ENCODE data around the gene LRSAM1.

Gene LRSAM1

DNA sequence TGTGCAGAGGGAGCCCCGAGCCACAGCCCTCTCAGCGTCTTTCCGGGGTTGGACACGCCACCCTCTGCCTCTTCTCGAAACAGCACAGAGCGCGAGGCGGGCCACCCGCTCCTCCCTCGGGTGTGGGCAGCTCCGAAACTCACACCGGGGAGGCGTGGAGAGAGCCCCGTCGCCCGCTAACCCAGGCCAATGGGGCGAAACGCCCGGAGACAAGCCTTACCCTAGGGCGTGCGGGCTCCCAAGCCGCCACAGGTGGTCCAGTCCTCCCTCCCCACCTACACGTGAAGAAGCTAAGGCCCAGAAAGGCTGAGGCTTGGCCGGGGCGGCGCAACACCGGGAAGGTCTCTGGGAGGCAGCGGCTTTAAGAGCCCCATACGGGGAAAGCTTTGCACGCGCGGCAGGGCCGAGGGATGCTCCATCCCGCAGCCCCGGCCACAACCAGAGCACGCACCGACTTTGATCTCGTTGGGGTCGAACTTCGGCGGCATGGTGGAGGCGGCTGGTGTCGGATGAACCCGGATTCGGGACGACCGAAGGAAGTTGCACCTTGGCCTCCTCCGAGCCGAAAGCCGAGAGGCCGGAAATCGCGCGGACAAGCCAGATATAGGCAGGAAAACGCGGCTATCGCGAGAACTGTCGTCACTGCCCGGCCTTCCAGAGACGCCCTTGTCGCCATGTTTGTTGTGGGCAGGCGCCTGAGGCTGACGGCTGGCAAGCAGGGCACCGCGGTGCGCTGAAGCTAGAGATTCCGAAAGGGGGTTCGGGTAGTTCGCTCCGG lies at the start of gene LRSAM1, which contains the start of gene RPL12:
Gene LRSAM1 (plus strand): TSS at position 681 of the 778 bp plus-strand sequence. CDS start 3,018 bp downstream, outside the sequence.
Gene RPL12 (minus strand): TSS at position 577 of the 778 bp plus-strand sequence. CDS start 89 bp downstream, at position 488.
- TF ChIP-seq, protein P1, sequence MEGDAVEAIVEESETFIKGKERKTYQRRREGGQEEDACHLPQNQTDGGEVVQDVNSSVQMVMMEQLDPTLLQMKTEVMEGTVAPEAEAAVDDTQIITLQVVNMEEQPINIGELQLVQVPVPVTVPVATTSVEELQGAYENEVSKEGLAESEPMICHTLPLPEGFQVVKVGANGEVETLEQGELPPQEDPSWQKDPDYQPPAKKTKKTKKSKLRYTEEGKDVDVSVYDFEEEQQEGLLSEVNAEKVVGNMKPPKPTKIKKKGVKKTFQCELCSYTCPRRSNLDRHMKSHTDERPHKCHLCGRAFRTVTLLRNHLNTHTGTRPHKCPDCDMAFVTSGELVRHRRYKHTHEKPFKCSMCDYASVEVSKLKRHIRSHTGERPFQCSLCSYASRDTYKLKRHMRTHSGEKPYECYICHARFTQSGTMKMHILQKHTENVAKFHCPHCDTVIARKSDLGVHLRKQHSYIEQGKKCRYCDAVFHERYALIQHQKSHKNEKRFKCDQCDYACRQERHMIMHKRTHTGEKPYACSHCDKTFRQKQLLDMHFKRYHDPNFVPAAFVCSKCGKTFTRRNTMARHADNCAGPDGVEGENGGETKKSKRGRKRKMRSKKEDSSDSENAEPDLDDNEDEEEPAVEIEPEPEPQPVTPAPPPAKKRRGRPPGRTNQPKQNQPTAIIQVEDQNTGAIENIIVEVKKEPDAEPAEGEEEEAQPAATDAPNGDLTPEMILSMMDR (IDR thresholded peaks at IDR 0.05; ENCODE audit: low read depth, low read length), result no peak
- peak; percentile 96 to 97 for DNase-seq (ENCODE audit: low read depth in 2 of 2)
- H3K4me3 ChIP-seq (replicated peaks in 1 of 2; ENCODE audit: low read depth in 2 of 2, low read length in 2 of 2), result peak within 1 kb of the TSS; percentile 74 to 85

DNA sequence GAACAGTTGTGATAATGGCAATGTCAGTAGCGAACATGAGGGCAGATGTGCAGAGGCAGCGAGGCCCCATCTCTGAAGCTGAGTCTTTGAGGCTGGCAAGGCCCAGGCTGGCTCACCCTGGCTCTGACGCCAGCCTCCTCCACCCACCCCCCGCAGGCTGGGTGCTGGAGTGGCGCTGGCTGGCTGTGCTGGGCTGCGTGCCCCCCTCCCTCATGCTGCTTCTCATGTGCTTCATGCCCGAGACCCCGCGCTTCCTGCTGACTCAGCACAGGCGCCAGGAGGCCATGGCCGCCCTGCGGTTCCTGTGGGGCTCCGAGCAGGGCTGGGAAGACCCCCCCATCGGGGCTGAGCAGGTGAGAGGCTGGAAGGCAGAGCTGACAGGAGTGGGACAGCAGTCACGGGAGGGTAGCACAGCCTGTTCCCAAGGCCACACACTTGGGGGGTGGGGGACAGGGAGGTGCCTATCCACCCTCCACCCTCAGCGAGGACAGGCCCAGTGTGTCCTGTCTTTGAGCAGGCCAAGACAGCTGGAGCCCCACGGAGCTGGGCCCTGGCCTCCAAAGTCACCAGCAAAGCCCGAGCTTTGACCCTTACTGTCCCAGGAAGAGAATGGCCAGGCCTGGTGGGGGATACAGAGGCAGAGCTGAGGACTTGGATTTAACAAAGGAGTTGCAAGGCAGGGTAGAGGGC lies 48.8 kb upstream of the LRSAM1 start:
- TF ChIP-seq, protein P1 (IDR thresholded peaks at IDR 0.05; ENCODE audit: low read depth, low read length), result no peak

DNA sequence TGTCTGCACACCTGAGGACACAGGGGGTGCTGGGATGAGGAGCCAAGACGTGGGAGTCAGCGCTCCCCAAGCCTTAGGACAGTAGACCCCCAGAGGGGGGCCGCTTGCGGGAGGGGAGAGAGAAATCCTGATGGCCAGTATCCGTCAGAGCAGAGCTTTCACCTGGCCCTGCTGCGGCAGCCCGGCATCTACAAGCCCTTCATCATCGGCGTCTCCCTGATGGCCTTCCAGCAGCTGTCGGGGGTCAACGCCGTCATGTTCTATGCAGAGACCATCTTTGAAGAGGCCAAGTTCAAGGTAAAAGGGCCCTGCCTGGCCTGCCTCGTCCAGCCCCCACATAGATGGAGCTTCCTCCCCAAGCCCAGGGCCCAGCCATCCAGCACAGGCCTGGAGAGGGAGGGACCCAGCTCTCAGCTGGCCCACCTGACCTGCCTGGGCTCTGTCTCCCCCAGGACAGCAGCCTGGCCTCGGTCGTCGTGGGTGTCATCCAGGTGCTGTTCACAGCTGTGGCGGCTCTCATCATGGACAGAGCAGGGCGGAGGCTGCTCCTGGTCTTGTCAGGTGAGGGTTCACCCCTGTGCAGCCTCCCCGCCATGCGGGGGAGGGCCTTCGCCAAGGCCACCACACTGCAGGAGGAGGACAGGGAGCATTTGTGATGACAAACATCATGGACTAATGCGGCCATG lies 47.7 kb upstream of the LRSAM1 start:
- no peak for DNase-seq (ENCODE audit: low read depth in 2 of 2)
- TF ChIP-seq, protein P1 (IDR thresholded peaks at IDR 0.05; ENCODE audit: low read depth, low read length), result no peak
- no peak overlapping the region for H3K4me3 ChIP-seq (replicated peaks in 1 of 2; ENCODE audit: low read depth in 2 of 2, low read length in 2 of 2)

More for the DNA sequence above, 48.8 kb upstream of the LRSAM1 start:
- no peak for DNase-seq (ENCODE audit: low read depth in 2 of 2)
- H3K4me3 ChIP-seq (replicated peaks in 1 of 2; ENCODE audit: low read depth in 2 of 2, low read length in 2 of 2), result no peak overlapping the region

DNA sequence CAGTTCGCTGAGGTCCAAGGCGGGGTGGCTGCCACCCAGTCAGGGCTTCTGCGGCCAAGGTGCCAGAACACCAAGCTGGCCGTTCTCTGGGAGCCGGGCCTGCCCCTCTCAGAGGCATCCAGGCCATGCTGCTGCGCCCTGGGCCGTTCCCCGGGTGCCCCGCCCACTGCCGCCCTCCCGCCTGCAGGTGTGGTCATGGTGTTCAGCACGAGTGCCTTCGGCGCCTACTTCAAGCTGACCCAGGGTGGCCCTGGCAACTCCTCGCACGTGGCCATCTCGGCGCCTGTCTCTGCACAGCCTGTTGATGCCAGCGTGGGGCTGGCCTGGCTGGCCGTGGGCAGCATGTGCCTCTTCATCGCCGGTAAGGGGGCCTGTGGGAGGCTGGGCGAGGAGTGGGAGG lies 46.7 kb upstream of the LRSAM1 start:
- H3K4me3 ChIP-seq (replicated peaks in 1 of 2; ENCODE audit: low read depth in 2 of 2, low read length in 2 of 2), result no peak overlapping the region
- TF ChIP-seq, protein P1 (IDR thresholded peaks at IDR 0.05; ENCODE audit: low read depth, low read length), result no peak
- DNase-seq (ENCODE audit: low read depth in 2 of 2), result no peak

DNA sequence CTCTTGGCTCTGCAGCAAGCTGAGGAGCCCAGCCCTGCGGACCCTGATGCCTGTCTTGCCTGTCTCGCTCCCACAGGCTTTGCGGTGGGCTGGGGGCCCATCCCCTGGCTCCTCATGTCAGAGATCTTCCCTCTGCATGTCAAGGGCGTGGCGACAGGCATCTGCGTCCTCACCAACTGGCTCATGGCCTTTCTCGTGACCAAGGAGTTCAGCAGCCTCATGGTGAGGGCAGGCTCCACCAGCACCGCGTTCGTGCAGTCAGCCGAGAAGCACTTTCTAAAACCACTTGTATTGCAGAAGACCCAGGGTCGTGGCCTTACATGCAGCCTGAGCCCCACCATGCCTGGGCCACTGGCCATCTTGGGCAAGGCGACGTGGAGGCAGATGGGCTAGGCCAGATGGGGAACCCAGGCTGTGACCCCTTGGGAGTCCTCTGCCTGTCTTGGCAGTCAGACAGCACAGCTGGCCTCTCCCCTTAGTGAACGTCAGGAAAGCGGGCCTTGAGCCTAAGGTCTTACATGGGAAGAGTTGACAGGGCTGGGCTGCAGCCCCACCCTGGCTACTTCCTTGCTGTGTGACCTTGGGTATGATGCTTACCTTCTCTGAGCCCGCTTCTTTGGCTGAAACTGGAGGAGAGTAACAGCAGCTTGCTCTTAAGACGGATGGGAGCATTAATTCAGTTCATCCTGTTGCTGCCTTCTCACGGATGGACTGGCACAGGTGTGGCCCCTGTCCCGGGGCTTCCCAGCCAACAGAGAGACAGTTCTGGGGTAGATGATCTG lies 45.8 kb upstream of the LRSAM1 start:
- no peak overlapping the region for H3K4me3 ChIP-seq (replicated peaks in 1 of 2; ENCODE audit: low read depth in 2 of 2, low read length in 2 of 2)
- no peak for DNase-seq (ENCODE audit: low read depth in 2 of 2)
- TF ChIP-seq, protein P1 (IDR thresholded peaks at IDR 0.05; ENCODE audit: low read depth, low read length), result no peak

Measured in cardiac fibroblast (primary cell).